ENCODE measurements around the gene IFT27. TPM values are rescaled to one million over a fixed set of nuclear protein-coding genes. Genes with fewer than 3 reads are reported as not detected.

Gene IFT27
- total and polyA plus RNA-seq, 4 donors: 18.9 to 51.1 (median 26.4) TPM

DNA sequence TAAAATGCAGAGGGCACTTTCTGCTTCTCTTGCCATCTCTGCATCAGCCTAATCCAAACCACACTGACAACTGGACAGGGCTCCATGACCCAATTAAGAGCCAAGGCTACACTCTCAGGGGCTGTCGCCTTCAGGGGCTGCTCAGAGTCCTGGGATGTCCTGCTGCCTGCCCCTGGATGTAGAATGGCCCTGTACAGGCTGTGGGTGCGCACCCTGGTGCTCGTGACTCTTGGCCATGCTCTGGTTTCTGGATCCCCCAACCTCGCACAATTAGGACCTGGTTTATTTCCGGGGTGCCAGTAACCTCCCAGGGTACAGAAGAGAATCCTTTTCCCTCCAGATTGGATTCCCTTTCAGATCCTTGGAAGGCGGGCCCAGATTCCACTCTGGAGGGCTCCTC, 11.3 kb downstream of the IFT27 start:
- H3K4me1 ChIP-seq (ENCODE audit: control insufficient read depth in 5 of 5, insufficient read depth in 5 of 5, low read length in 5 of 5): peaks cover 0 to 4% (median 2%) of the 10 kb centered on the region in 5 donors
- H3K9me3 ChIP-seq (ENCODE audit: control insufficient read depth in 4 of 4, insufficient read depth in 3 of 4, low read length in 3 of 4): no peaks in the 10 kb centered on the region
- TF ChIP-seq, protein P1, sequence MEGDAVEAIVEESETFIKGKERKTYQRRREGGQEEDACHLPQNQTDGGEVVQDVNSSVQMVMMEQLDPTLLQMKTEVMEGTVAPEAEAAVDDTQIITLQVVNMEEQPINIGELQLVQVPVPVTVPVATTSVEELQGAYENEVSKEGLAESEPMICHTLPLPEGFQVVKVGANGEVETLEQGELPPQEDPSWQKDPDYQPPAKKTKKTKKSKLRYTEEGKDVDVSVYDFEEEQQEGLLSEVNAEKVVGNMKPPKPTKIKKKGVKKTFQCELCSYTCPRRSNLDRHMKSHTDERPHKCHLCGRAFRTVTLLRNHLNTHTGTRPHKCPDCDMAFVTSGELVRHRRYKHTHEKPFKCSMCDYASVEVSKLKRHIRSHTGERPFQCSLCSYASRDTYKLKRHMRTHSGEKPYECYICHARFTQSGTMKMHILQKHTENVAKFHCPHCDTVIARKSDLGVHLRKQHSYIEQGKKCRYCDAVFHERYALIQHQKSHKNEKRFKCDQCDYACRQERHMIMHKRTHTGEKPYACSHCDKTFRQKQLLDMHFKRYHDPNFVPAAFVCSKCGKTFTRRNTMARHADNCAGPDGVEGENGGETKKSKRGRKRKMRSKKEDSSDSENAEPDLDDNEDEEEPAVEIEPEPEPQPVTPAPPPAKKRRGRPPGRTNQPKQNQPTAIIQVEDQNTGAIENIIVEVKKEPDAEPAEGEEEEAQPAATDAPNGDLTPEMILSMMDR (IDR thresholded peaks at IDR 0.05; ENCODE audit: control extremely low read depth, extremely low read depth): no peak
- no peak for ATAC-seq (ENCODE audit: insufficient read depth, low FRiP score)
- H3K27me3 ChIP-seq (ENCODE audit: control insufficient read depth in 3 of 3, insufficient read depth in 3 of 3, low read length in 2 of 3): no peaks in the 10 kb centered on the region
- DNase-seq: no peak
- H3K9ac ChIP-seq (ENCODE audit: insufficient read depth in 1 of 2, low read length in 2 of 2): no peak overlapping the region
- 94% methylated on average over 6 of the region's 6 CpGs for WGBS, 2 donors
- peaks cover 0 to 31% (median 17%) of the 10 kb centered on the region in 4 donors for H3K36me3 ChIP-seq (ENCODE audit: control insufficient read depth in 4 of 4, insufficient read depth in 4 of 4, low read length in 4 of 4)
- no peak overlapping the region for H3K27ac ChIP-seq (ENCODE audit: low read depth in 1 of 2, low read length in 1 of 2)
- no peak overlapping the region for H3K4me3 ChIP-seq

DNA sequence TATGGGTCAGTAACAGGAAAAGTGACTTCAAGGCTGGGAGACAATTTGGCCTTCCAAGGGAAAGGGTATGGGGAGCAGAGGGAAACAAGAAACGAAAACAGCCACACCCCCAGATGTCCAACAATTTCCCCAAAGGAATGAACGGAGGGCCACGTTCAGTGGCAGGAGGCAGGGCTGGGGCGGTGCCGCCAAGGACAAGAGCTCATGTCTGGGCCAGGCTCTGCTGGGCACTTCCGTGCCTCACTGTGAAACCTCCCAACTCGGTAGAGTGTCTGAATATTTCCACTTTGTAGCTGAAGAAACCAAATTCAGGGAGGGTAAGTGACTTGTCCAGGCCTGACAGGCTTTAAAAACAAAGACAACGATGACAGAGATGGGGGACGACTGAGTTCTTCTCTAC, 11.9 kb downstream of the IFT27 start:
- WGBS, 2 donors: 87 to 95% methylated on average over 9 of the region's 9 CpGs
- Histone ChIP-seq H3K4me1 (ENCODE audit: control insufficient read depth in 5 of 5, insufficient read depth in 5 of 5, low read length in 5 of 5) (peaks cover 0 to 4% (median 2%) of the 10 kb centered on the region in 5 donors), H3K9me3 (ENCODE audit: control insufficient read depth in 4 of 4, insufficient read depth in 3 of 4, low read length in 3 of 4) (no peaks in the 10 kb centered on the region), H3K36me3 (ENCODE audit: control insufficient read depth in 4 of 4, insufficient read depth in 4 of 4, low read length in 4 of 4) (peaks cover 0 to 31% (median 17%) of the 10 kb centered on the region in 4 donors), H3K27ac (ENCODE audit: low read depth in 1 of 2, low read length in 1 of 2) (no peak overlapping the region), H3K9ac (ENCODE audit: insufficient read depth in 1 of 2, low read length in 2 of 2) (no peak overlapping the region), H3K4me3 (no peak overlapping the region), H3K27me3 (ENCODE audit: control insufficient read depth in 3 of 3, insufficient read depth in 3 of 3, low read length in 2 of 3) (no peaks in the 10 kb centered on the region)
- TF ChIP-seq, protein P1 (IDR thresholded peaks at IDR 0.05; ENCODE audit: control extremely low read depth, extremely low read depth): no peak
- ATAC-seq (ENCODE audit: insufficient read depth, low FRiP score) (no peak), DNase-seq (no peak)

DNA sequence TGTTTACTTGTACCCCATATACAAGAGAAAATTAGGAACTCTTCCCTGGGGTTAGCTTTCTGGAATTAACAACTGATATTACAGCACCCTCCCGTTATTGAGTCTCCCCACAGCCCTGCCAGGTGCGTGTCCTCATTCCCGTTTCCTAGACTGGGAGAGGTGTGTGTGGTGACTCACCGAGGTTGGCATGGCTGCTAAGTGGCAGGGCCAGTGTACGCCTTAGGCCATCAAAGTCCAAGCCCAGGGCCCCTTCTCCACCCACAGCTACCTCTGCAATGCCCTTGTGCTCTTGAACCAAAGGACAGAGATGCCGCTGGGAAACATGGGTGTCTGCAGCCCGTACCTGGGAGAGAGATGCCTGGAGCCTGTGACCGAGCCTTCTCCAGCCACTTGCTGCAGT, 12.3 kb downstream of the IFT27 start:
- WGBS, 2 donors: 93 to 95% methylated on average over 8 of the region's 8 CpGs

More for the DNA sequence above, 12.3 kb downstream of the IFT27 start:
- ATAC-seq (ENCODE audit: insufficient read depth, low FRiP score): no peak
- H3K9me3 ChIP-seq (ENCODE audit: control insufficient read depth in 4 of 4, insufficient read depth in 3 of 4, low read length in 3 of 4): no peaks in the 10 kb centered on the region
- no peak overlapping the region for H3K4me3 ChIP-seq
- H3K36me3 ChIP-seq (ENCODE audit: control insufficient read depth in 4 of 4, insufficient read depth in 4 of 4, low read length in 4 of 4): peaks cover 0 to 31% (median 17%) of the 10 kb centered on the region in 4 donors
- peaks cover 0 to 4% (median 2%) of the 10 kb centered on the region in 5 donors for H3K4me1 ChIP-seq (ENCODE audit: control insufficient read depth in 5 of 5, insufficient read depth in 5 of 5, low read length in 5 of 5)
- H3K9ac ChIP-seq (ENCODE audit: insufficient read depth in 1 of 2, low read length in 2 of 2): no peak overlapping the region
- no peak overlapping the region for H3K27ac ChIP-seq (ENCODE audit: low read depth in 1 of 2, low read length in 1 of 2)
- TF ChIP-seq, protein P1 (IDR thresholded peaks at IDR 0.05; ENCODE audit: control extremely low read depth, extremely low read depth): no peak
- H3K27me3 ChIP-seq (ENCODE audit: control insufficient read depth in 3 of 3, insufficient read depth in 3 of 3, low read length in 2 of 3): no peaks in the 10 kb centered on the region
- DNase-seq: no peak
